Measurements from ENCODE around the gene SPEM2. TPM values are rescaled to one million over a fixed set of nuclear protein-coding genes. Genes with fewer than 3 reads are reported as not detected.

The SPEM2 gene
- total RNA-seq, 1 experiment from 2014 or later = not detected

DNA sequence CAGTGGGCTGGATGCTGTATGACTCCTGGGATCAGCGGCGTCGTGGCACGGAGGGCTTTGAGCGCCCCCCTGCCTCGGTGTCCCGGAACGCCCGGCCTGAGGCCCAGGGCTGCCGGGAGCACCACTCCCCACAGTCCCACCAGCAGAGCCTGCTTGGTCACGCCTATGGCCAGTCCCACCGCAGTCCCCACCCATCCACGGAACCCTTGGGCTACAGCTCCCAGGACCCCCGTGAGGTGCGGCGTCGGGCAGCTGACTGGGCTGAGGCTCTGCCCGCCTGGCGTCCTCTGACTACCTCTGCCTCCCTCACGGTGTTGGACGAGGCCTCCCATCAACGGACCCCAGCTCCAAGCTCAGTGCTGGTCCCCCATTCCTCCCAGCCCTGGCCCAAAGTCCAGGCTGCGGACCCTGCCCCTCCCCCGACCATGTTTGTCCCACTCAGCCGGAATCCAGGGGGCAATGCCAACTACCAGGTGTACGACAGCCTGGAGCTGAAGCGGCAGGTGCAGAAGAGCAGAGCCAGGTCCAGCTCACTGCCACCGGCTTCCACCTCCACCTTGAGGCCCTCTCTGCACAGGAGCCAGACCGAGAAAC is 1.6 kb downstream of the SPEM2 start:
- RAD21 ChIA-PET (ENCODE audit: low non-redundant PET in 1 of 2, low total read pairs in 2 of 2, uncharacterized antibody in 2 of 2, unreplicated experiment in 2 of 2) = no interaction called here
- Histone ChIP-seq H3K79me2 (ENCODE audit: insufficient read depth, low read length) (no peaks in the 10 kb centered on the region), H3K4me3 (replicated peaks in 1 of 2; ENCODE audit: low read depth in 1 of 2, low read length in 2 of 2) (no peak overlapping the region), H3K9me3 (ENCODE audit: control insufficient read depth in 1 of 2, insufficient read depth in 1 of 2, low read depth in 1 of 2, low read length in 2 of 2) (no peaks in the 10 kb centered on the region), H3K27me3 (ENCODE audit: insufficient read depth, low read length) (no peaks in the 10 kb centered on the region), H2AFZ (ENCODE audit: low read depth, low read length, poor library complexity, severe bottlenecking) (no peak overlapping the region), H3K4me1 (ENCODE audit: control insufficient read depth in 1 of 2, insufficient read depth in 2 of 2, low read length in 2 of 2) (no peaks in the 10 kb centered on the region), H4K20me1 (ENCODE audit: insufficient read depth) (no peaks in the 10 kb centered on the region), H3K4me2 (ENCODE audit: low read length) (no peak overlapping the region), H3K36me3 (ENCODE audit: control insufficient read depth in 1 of 2, insufficient read depth in 2 of 2, low read length in 2 of 2) (no peaks in the 10 kb centered on the region), H3K9ac (ENCODE audit: low read length) (no peak overlapping the region), H3K27ac (ENCODE audit: low read depth, low read length) (no peak overlapping the region), H3K9me2 (ENCODE audit: insufficient read depth) (no peaks in the 10 kb centered on the region)
- POLR2A ChIA-PET = no interaction called here
- TF ChIP-seq ZNF274 (IDR thresholded peaks at IDR 0.05; ENCODE audit: low read depth, low read length) = no peak
- TF ChIP-seq RAD21 (IDR thresholded peaks at IDR 0.05; ENCODE audit: low read depth) = no peak
- no peak for TF ChIP-seq SRF (IDR thresholded peaks at IDR 0.05; ENCODE audit: low read depth)
- TF ChIP-seq, protein P1, sequence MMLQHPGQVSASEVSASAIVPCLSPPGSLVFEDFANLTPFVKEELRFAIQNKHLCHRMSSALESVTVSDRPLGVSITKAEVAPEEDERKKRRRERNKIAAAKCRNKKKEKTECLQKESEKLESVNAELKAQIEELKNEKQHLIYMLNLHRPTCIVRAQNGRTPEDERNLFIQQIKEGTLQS (IDR thresholded peaks at IDR 0.05) = no peak
- TF ChIP-seq CBX3 (IDR thresholded peaks at IDR 0.05; ENCODE audit: low read depth) = no peak
- TF ChIP-seq POLR2AphosphoS5 (IDR thresholded peaks at IDR 0.05; ENCODE audit: low read depth, low read length) = no peak
- TF ChIP-seq EGR1 (IDR thresholded peaks at IDR 0.05; ENCODE audit: low read depth) = no peak
- no peak for TF ChIP-seq CEBPB (IDR thresholded peaks at IDR 0.05; ENCODE audit: low read depth)
- TF ChIP-seq POLR2A (IDR thresholded peaks at IDR 0.05; ENCODE audit: borderline replicate concordance, extremely low read depth, insufficient read depth, insufficient read length) = no peak
- TF ChIP-seq, protein P2, sequence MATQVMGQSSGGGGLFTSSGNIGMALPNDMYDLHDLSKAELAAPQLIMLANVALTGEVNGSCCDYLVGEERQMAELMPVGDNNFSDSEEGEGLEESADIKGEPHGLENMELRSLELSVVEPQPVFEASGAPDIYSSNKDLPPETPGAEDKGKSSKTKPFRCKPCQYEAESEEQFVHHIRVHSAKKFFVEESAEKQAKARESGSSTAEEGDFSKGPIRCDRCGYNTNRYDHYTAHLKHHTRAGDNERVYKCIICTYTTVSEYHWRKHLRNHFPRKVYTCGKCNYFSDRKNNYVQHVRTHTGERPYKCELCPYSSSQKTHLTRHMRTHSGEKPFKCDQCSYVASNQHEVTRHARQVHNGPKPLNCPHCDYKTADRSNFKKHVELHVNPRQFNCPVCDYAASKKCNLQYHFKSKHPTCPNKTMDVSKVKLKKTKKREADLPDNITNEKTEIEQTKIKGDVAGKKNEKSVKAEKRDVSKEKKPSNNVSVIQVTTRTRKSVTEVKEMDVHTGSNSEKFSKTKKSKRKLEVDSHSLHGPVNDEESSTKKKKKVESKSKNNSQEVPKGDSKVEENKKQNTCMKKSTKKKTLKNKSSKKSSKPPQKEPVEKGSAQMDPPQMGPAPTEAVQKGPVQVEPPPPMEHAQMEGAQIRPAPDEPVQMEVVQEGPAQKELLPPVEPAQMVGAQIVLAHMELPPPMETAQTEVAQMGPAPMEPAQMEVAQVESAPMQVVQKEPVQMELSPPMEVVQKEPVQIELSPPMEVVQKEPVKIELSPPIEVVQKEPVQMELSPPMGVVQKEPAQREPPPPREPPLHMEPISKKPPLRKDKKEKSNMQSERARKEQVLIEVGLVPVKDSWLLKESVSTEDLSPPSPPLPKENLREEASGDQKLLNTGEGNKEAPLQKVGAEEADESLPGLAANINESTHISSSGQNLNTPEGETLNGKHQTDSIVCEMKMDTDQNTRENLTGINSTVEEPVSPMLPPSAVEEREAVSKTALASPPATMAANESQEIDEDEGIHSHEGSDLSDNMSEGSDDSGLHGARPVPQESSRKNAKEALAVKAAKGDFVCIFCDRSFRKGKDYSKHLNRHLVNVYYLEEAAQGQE (IDR thresholded peaks at IDR 0.05; ENCODE audit: low read depth) = no peak
- no peak for TF ChIP-seq EZH2 (IDR thresholded peaks at IDR 0.05)
- TF ChIP-seq, protein P3, sequence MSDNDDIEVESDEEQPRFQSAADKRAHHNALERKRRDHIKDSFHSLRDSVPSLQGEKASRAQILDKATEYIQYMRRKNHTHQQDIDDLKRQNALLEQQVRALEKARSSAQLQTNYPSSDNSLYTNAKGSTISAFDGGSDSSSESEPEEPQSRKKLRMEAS (IDR thresholded peaks at IDR 0.05) = no peak
- TF ChIP-seq EZH2phosphoT487 (IDR thresholded peaks at IDR 0.05; ENCODE audit: borderline replicate concordance) = no peak
- CTCF ChIA-PET = no interaction called here
- ATAC-seq (no peak), DNase-seq (ENCODE audit: low read depth, low spot score) (no peak)
- BruUV-seq (replicated peaks) = no TSS peak
- intact Hi-C loops (cut with micrococcal nuclease) = no loop called here

All from HCT116 (cell line).